Body of pancreas (tissue), 4 donors: ENCODE results near the gene TULP4.
"Not testable (repeated sequence)": the region's sequence is repeated elsewhere in the genome, so short reads cannot be mapped to it uniquely, and the experiment has no call there.

ENCODE experiments used
- POLR2A ChIP-seq, 3 donors: fragments of 450-650 bp; IDR thresholded peaks; one replicate each; pipeline ENCODE4 v1.6.1; 2016; ENCODE audit warnings: antibody characterized with exemption in 3 of 3, mild to moderate bottlenecking in 2 of 3
- TF ChIP-seq, protein P1 (sequence below), 7 experiments: fragments of 450-650 bp in 4 of 7; fragments of 200-600 bp in 3 of 7; sonication (generic) in 3 of 7; IDR thresholded peaks; one replicate each; pipeline ENCODE4 v1.5.1; 2016 to 2019; ENCODE audit warnings: antibody characterized with exemption in 7 of 7

DNA sequence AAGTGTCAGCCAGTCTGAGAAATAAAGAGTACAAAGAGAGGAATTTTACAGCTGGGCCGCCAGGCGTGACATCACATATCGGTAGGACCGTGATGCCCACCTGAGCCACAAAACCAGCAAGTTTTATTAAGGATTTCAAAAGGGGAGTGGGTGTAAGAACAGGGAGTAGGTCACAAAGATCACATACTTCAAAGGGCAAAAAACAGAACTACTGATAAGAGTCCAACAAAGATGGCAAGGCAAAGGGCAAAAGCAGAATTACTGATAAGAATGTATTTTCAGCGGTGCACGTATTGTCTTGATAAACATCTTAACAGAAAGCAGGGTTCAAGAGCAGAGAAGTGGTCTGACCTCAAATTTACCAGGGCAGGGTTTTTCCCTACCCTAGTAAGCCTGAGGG is 33.2 kb downstream of the TULP4 start:
- TF ChIP-seq POLR2A (IDR thresholded peaks at IDR 0.05) = not testable (repeated sequence)
- TF ChIP-seq, protein P1, sequence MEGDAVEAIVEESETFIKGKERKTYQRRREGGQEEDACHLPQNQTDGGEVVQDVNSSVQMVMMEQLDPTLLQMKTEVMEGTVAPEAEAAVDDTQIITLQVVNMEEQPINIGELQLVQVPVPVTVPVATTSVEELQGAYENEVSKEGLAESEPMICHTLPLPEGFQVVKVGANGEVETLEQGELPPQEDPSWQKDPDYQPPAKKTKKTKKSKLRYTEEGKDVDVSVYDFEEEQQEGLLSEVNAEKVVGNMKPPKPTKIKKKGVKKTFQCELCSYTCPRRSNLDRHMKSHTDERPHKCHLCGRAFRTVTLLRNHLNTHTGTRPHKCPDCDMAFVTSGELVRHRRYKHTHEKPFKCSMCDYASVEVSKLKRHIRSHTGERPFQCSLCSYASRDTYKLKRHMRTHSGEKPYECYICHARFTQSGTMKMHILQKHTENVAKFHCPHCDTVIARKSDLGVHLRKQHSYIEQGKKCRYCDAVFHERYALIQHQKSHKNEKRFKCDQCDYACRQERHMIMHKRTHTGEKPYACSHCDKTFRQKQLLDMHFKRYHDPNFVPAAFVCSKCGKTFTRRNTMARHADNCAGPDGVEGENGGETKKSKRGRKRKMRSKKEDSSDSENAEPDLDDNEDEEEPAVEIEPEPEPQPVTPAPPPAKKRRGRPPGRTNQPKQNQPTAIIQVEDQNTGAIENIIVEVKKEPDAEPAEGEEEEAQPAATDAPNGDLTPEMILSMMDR (IDR thresholded peaks at IDR 0.05) = not testable (repeated sequence)
